AG10803 (cell line): Measurements from ENCODE around the gene RNF43.

Experiments used
- DNase-seq: peaks from one replicate; pipeline ENCODE4 v3.0.0; 2010; ENCODE audit warnings: low read depth
- H3K4me3 ChIP-seq: 2 replicates; pipeline ENCODE4 v1.5.1; 2011; ENCODE audit warnings: mild to moderate bottlenecking, low read length, control low read depth
- TF ChIP-seq, protein P1 (sequence below): conservative IDR thresholded peaks from 2 replicates; pipeline ENCODE4 v1.5.1; 2011; ENCODE audit warnings: mild to moderate bottlenecking, low read length, control low read depth, inconsistent platforms

The RNF43 gene

GRCh38 chr17:58436245-58436644, 18.9 kb upstream of the RNF43 start:
- TF ChIP-seq, protein P1, sequence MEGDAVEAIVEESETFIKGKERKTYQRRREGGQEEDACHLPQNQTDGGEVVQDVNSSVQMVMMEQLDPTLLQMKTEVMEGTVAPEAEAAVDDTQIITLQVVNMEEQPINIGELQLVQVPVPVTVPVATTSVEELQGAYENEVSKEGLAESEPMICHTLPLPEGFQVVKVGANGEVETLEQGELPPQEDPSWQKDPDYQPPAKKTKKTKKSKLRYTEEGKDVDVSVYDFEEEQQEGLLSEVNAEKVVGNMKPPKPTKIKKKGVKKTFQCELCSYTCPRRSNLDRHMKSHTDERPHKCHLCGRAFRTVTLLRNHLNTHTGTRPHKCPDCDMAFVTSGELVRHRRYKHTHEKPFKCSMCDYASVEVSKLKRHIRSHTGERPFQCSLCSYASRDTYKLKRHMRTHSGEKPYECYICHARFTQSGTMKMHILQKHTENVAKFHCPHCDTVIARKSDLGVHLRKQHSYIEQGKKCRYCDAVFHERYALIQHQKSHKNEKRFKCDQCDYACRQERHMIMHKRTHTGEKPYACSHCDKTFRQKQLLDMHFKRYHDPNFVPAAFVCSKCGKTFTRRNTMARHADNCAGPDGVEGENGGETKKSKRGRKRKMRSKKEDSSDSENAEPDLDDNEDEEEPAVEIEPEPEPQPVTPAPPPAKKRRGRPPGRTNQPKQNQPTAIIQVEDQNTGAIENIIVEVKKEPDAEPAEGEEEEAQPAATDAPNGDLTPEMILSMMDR: no peak
- H3K4me3 ChIP-seq: no peak overlapping the region
- DNase-seq: no peak

GRCh38 chr17:58432806-58433573, 15.7 kb upstream of the RNF43 start:
- H3K4me3 ChIP-seq: no peak overlapping the region
- no peak for DNase-seq
- TF ChIP-seq, protein P1: no peak; the same call in 1 of the 2 replicates

- no peak for DNase-seq
- TF ChIP-seq, protein P1: no peak
- no peak overlapping the region for H3K4me3 ChIP-seq
Observed at GRCh38 chr17:58427807-58428206, 10.5 kb upstream of the RNF43 start.

- DNase-seq: no peak
- TF ChIP-seq, protein P1: no peak
- no peak overlapping the region for H3K4me3 ChIP-seq
Observed at GRCh38 chr17:58421711-58422110, 4.4 kb upstream of the RNF43 start.

- no peak overlapping the region for H3K4me3 ChIP-seq
- no peak for DNase-seq
- TF ChIP-seq, protein P1: no peak
Observed at GRCh38 chr17:58420827-58421226, 3.5 kb upstream of the RNF43 start.

DNA sequence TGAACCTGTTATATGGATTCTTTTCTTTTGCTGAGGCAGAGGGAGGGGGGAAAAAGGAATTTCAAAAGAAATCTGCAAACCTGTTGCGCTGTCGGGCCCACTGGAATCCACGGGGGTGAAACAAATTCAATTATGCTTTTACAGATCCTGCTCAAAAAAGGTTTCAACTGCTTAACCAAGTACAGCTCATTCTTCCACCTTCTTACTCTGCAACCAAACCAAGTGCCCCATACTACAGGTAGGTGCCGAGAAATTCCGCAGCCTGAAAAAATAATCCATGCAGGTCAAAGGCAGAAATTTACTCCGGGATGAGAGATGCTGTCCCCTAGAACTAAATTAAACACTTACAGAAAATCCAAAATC, 416 bp downstream of the RNF43 start:
- TF ChIP-seq, protein P1: no peak
- no peak for DNase-seq

DNA sequence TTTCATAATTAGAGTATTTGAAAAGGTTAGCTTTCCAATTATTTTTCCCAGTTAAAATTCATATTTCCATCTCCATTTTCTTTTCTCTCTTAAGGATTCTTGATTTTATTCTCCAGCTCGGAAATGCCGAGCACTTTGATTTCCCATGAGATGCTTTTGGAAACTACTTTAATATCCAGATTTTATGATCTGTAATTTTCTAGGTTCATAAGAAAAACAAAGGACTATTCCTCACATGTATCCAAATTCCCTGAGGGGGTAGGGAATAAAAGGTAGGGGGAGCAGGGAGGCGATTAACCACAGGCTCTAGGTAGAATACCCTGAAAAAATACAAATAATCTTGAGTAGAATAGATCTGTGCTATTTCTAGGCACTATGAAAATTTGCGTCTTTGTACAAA, 938 bp downstream of the RNF43 start:
- no peak for DNase-seq
- TF ChIP-seq, protein P1: no peak
- H3K4me3 ChIP-seq: no peak overlapping the region

More for the DNA sequence above, 416 bp downstream of the RNF43 start:
- H3K4me3 ChIP-seq: no peak overlapping the region
